Natural killer cell (primary cell): Measurements from ENCODE around the gene PAPSS2. TPM values are rescaled to one million over a fixed set of nuclear protein-coding genes. Genes with fewer than 3 reads are reported as not detected.
"Not testable (repeated sequence)": the region's sequence is repeated elsewhere in the genome, so short reads cannot be mapped to it uniquely, and the experiment has no call there.

Experiments
- ATAC-seq, 3 donors: fragments of 150-1000 bp in 2 of 3; fragments of 200-7000 bp in 1 of 3; cut with Tn5 transposase; 1 replicate in 1 of 3; 2 replicates in 2 of 3; pipeline ENCODE4 v1.10.0; 2021; ENCODE audit warnings: mild to moderate bottlenecking in 2 of 3, moderate library complexity in 2 of 3
- DNase-seq, 2 donors: peaks; one replicate each; pipeline versions ENCODE4 v3.0.0 to v3.0.0-alpha.2; 2013 to 2021; ENCODE audit warnings: mixed read lengths in 1 of 2
- H3K27ac ChIP-seq: one replicate; pipeline ENCODE4 v1.5.1; 2013; ENCODE audit warnings: mild to moderate bottlenecking, low read length
- H3K27me3 ChIP-seq: one replicate; pipeline ENCODE4 v1.6.1; 2013; ENCODE audit warnings: low read length; ENCODE audit not compliant: control insufficient read depth, insufficient read depth
- H3K36me3 ChIP-seq: one replicate; pipeline ENCODE4 v1.6.1; 2013; ENCODE audit warnings: low read length; ENCODE audit not compliant: control insufficient read depth, insufficient read depth
- H3K4me1 ChIP-seq: one replicate; pipeline ENCODE4 v1.6.1; 2013; ENCODE audit warnings: low read length; ENCODE audit not compliant: control insufficient read depth, insufficient read depth
- H3K4me3 ChIP-seq: one replicate; pipeline ENCODE4 v1.5.1; 2013; ENCODE audit warnings: low read length
- H3K9me3 ChIP-seq: one replicate; pipeline ENCODE4 v1.6.1; 2013; ENCODE audit warnings: low read length; ENCODE audit not compliant: control insufficient read depth, insufficient read depth
- H3K27ac Mint-ChIP-seq, 2 donors: one replicate each; pipeline ENCODE4 v1.8.0; 2022; ENCODE audit warnings: mild to moderate bottlenecking in 2 of 2, mixed read lengths in 2 of 2, moderate library complexity in 1 of 2
- H3K27me3 Mint-ChIP-seq, 2 donors: one replicate each; pipeline ENCODE4 v1.8.0; 2022; ENCODE audit warnings: low read depth in 2 of 2, mixed read lengths in 2 of 2
- H3K36me3 Mint-ChIP-seq: one replicate; pipeline ENCODE4 v1.8.0; 2022; ENCODE audit warnings: mixed read lengths
- H3K4me1 Mint-ChIP-seq, 2 donors: one replicate each; pipeline ENCODE4 v1.8.0; 2022; ENCODE audit warnings: mixed read lengths in 2 of 2
- H3K4me3 Mint-ChIP-seq: one replicate; pipeline ENCODE4 v1.8.0; 2022; ENCODE audit warnings: mild to moderate bottlenecking, moderate library complexity, mixed read lengths
- H3K9me3 Mint-ChIP-seq, 2 donors: one replicate each; pipeline ENCODE4 v1.8.0; 2022; ENCODE audit warnings: mixed read lengths in 2 of 2
- CTCF ChIP-seq: fragments of 200-600 bp; IDR thresholded peaks from one replicate; pipeline ENCODE4 v1.8.0; 2022; ENCODE audit warnings: antibody characterized with exemption
- WGBS: methylation state at CpG from one replicate; pipeline ENCODE4 v1.1.7; 2013; ENCODE audit warnings: missing lambda C conversion rate; ENCODE audit not compliant: insufficient coverage; 5-methylcytosine and 5-hydroxymethylcytosine counted together
- intact Hi-C: fragments of 100-400 bp; cut with micrococcal nuclease; formaldehyde crosslinking; loops from one replicate; pipeline ENCODE4 v1.14.2; 2022
- total RNA-seq, 4 donors: library from RNA; stranded (reverse); fragments of 120-200 nt in 1 of 4; gene quantifications; one replicate each; pipeline versions ENCODE4 v1.2.3 to v1.2.4, GENCODE V29; 2013 to 2022

Gene PAPSS2
- total RNA-seq, 3 donors from 2014 or later (not counting 1 experiment from before 2014, with no cell fraction given), result 0.13 to 1.1 TPM; not detected in 1

- TF ChIP-seq CTCF, result no peak
- no peaks in the 10 kb centered on the region for H3K4me1 ChIP-seq
Observed at GRCh38 chr10:87618566-87619423, 40.9 kb upstream of the PAPSS2 start.

DNA sequence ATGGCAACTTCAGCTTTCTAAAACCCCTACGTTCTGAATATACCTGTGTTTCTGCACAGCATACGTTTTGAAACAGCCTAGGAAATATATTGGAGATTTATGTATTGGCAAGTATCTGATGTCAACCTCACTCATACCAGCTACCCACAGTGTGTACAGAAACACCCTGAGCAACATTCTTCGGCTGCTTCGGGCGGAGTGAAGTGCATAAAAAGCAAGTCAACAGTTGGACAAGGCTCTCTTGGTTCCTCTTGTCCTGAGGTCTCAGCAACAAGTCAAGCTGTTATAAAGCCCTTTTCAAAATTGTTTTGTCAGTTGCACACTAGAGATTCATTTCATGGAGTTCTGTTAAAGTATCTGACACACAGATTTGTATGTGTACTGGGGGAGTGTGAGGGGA lies 40.0 kb upstream of the PAPSS2 start:
- ATAC-seq (no peak), DNase-seq (no peak)
- Histone ChIP-seq H3K36me3 (no peaks in the 10 kb centered on the region), H3K27ac (no peak overlapping the region), H3K4me1 (no peaks in the 10 kb centered on the region), H3K27me3 (no peaks in the 10 kb centered on the region), H3K4me3 (no peak overlapping the region), H3K9me3 (no peaks in the 10 kb centered on the region)
- Mint-ChIP-seq H3K27me3 (peaks cover 19 to 24% of the 10 kb centered on the region in 2 donors), H3K27ac (no peak overlapping the region), H3K36me3 (no peaks in the 10 kb centered on the region), H3K4me3 (no peak overlapping the region), H3K9me3 (no peaks in the 10 kb centered on the region), H3K4me1 (no peaks in the 10 kb centered on the region)
- 86% methylated on average over 4 of the region's 5 CpGs for WGBS
- intact Hi-C loops, result no loop called here
- no peak for TF ChIP-seq CTCF

More at GRCh38 chr10:87618566-87619423, 40.9 kb upstream of the PAPSS2 start:
- Histone ChIP-seq H3K9me3 (no peaks in the 10 kb centered on the region), H3K27ac (no peak overlapping the region), H3K4me3 (no peak overlapping the region), H3K36me3 (no peaks in the 10 kb centered on the region), H3K27me3 (no peaks in the 10 kb centered on the region)
- no peak for DNase-seq
- H3K4me1 Mint-ChIP-seq, result no peaks in the 10 kb centered on the region
- peaks cover 19 to 24% of the 10 kb centered on the region in 2 donors for H3K27me3 Mint-ChIP-seq
- H3K4me3 Mint-ChIP-seq, result no peak overlapping the region
- no peak for ATAC-seq
- WGBS, result 83% methylated on average over 11 of the region's 11 CpGs
- no peaks in the 10 kb centered on the region for H3K36me3 Mint-ChIP-seq
- H3K9me3 Mint-ChIP-seq, result no peaks in the 10 kb centered on the region
- H3K27ac Mint-ChIP-seq, result no peak overlapping the region
- intact Hi-C loops, result no loop called here

GRCh38 chr10:87621440-87621839 lies 38.2 kb upstream of the PAPSS2 start:
- peaks cover 19 to 24% of the 10 kb centered on the region in 2 donors for H3K27me3 Mint-ChIP-seq
- intact Hi-C loops, result loop anchor here (1.0 kb wide), 1 partner anchor 21 kb away; no protein-coding TSS in a partner anchor
- not testable (repeated sequence) for H3K4me1 ChIP-seq, H3K27ac ChIP-seq, H3K9me3 Mint-ChIP-seq, H3K4me1 Mint-ChIP-seq, H3K27me3 ChIP-seq, H3K4me3 ChIP-seq, H3K36me3 ChIP-seq, ATAC-seq, H3K4me3 Mint-ChIP-seq, H3K9me3 ChIP-seq, H3K27ac Mint-ChIP-seq, H3K36me3 Mint-ChIP-seq, DNase-seq

GRCh38 chr10:87622314-87623004 lies 37.2 kb upstream of the PAPSS2 start:
- no peaks in the 10 kb centered on the region for H3K9me3 Mint-ChIP-seq
- no peak for TF ChIP-seq CTCF
- Histone ChIP-seq H3K27me3 (no peaks in the 10 kb centered on the region), H3K4me1 (no peaks in the 10 kb centered on the region), H3K9me3 (no peaks in the 10 kb centered on the region), H3K4me3 (no peak overlapping the region), H3K36me3 (no peaks in the 10 kb centered on the region), H3K27ac (no peak overlapping the region)
- H3K36me3 Mint-ChIP-seq, result no peaks in the 10 kb centered on the region
- DNase-seq, result no peak
- H3K4me1 Mint-ChIP-seq, result no peaks in the 10 kb centered on the region
- 82% methylated on average over 6 of the region's 7 CpGs for WGBS
- H3K27ac Mint-ChIP-seq, result no peak overlapping the region
- no peak for ATAC-seq
- peaks cover 17 to 20% of the 10 kb centered on the region in 2 donors for H3K27me3 Mint-ChIP-seq
- intact Hi-C loops, result no loop called here
- H3K4me3 Mint-ChIP-seq, result no peak overlapping the region
